Measurements from ENCODE around the gene BLMH. TPM values are rescaled to one million over a fixed set of nuclear protein-coding genes. Genes with fewer than 3 reads are reported as not detected.

BLMH gene
- total and polyA plus RNA-seq, 9 of the 15 experiments (the other 6 are each of a cell fraction or from before 2014, with no cell fraction given): 26.0 to 118 (median 67.3) TPM

GRCh38 chr17:30232015-30232823, 59.5 kb downstream of the BLMH start (continued):
- no peak for TF ChIP-seq ZNF395 (CRISPR knock-in tag; IDR thresholded peaks at IDR 0.05)

- Histone ChIP-seq H3K4me2 (ENCODE audit: insufficient read depth, low read length) (no peak overlapping the region), H3K27me3 (ENCODE audit: control insufficient read depth in 2 of 2, insufficient read depth in 2 of 2, low read length in 2 of 2) (peaks cover 47 to 60% of the 10 kb centered on the region in 2 experiments), H3K4me1 (replicated peaks in 1 of 2; ENCODE audit: control insufficient read depth in 2 of 2, insufficient read depth in 2 of 2, low read length in 2 of 2) (peaks cover 0 to 8% of the 10 kb centered on the region in 2 experiments; a peak in 2 of 5 replicates), H2AFZ (ENCODE audit: low read depth, low read length) (no peak overlapping the region), H3K27ac (ENCODE audit: extremely low read depth, low read depth, low read length) (no peak overlapping the region), H4K20me1 (replicated peaks; ENCODE audit: control insufficient read depth, insufficient read depth, low read length) (no peaks in the 10 kb centered on the region; the same call in 1 of the 2 replicates), H3K4me3 (no peak overlapping the region), H3K9me1 (ENCODE audit: control insufficient read depth, insufficient read depth, low read length) (no peaks in the 10 kb centered on the region), H3K9me3 (replicated peaks; ENCODE audit: control insufficient read depth, insufficient read depth, low read depth, low read length) (no peaks in the 10 kb centered on the region), H3K36me3 (ENCODE audit: control insufficient read depth, insufficient read depth, low read length) (no peaks in the 10 kb centered on the region), H3K9ac (ENCODE audit: insufficient read depth in 1 of 2, low read depth in 2 of 2, low read length in 2 of 2) (no peak overlapping the region), H3K79me2 (ENCODE audit: control insufficient read depth, insufficient read depth, low read length) (no peaks in the 10 kb centered on the region)
- peak; percentile 33; the same call in 2 of the 3 replicates for ATAC-seq
- ChIA-PET CTCF (ENCODE audit: low intra/inter-chr PET ratio) (no interaction called here), POLR2A (interaction anchor here (2.2 kb wide), 1 partner anchor 8 kb away, joined by 12 read pairs; no protein-coding TSS in a partner anchor)
- intact Hi-C loops (cut with micrococcal nuclease): no loop called here
- no TSS peak for BruUV-seq (replicated peaks)
- no peak for FAIRE-seq
- WGBS (ENCODE audit: insufficient coverage, low coverage, missing lambda C conversion rate): 22% methylated on average over 7 of the region's 7 CpGs
- in situ Hi-C loops (cut with MboI): no loop called here
- no peak for DNase-seq (ENCODE audit: extremely low read depth in 1 of 4, low spot score in 3 of 4)
- no peak for TF ChIP-seq KDM5B (IDR thresholded peaks at IDR 0.05; ENCODE audit: insufficient replicate concordance, low read depth, low read length)
- TF ChIP-seq RAD51 (IDR thresholded peaks at IDR 0.05; ENCODE audit: borderline replicate concordance, low read depth): no peak
- TF ChIP-seq ATF3 (IDR thresholded peaks at IDR 0.05): peak; percentile 53; the same call in 1 of the 2 replicates
- TF ChIP-seq ATF3 (CRISPR knock-in tag; conservative IDR thresholded peaks at IDR 0.05): no peak
- TF ChIP-seq JUND (IDR thresholded peaks at IDR 0.05; ENCODE audit: borderline replicate concordance, low read depth, low read length): peak; percentile 19; the same call in 1 of the 2 replicates
- no peak for TF ChIP-seq JUND (tag; IDR thresholded peaks at IDR 0.05; ENCODE audit: borderline replicate concordance, low read depth, low read length)
- no peak for TF ChIP-seq MTA1 (IDR thresholded peaks at IDR 0.05; ENCODE audit: borderline replicate concordance)
- TF ChIP-seq FOSL1 (tag; conservative IDR thresholded peaks at IDR 0.05): 0 out of 2 replicates have a peak, but pooled peaks have one; percentile 24
- peak; percentile 35; the same call in 1 of the 2 replicates for TF ChIP-seq CEBPG (CRISPR knock-in tag; IDR thresholded peaks at IDR 0.05)
- peak in 1 of 2 experiments; percentile 67; a peak in 1 of 4 replicates for TF ChIP-seq CEBPG (tag; conservative IDR thresholded peaks at IDR 0.05 in 1 of 2, IDR thresholded peaks at IDR 0.05 in 1 of 2)
- no peak for TF ChIP-seq COPS2 (conservative IDR thresholded peaks at IDR 0.05)
- TF ChIP-seq BCL6 (CRISPR knock-in tag; IDR thresholded peaks at IDR 0.05): no peak
- peak; percentile 60; the same call in 1 of the 2 replicates for TF ChIP-seq ZEB2 (IDR thresholded peaks at IDR 0.05)
Measured at GRCh38 chr17:30230596-30231125, 61.1 kb downstream of the BLMH start.

Data from K562 (cell line).